Right lobe of liver (tissue), 6 donors: ENCODE data around the gene HNRNPA2B1. TPM values are rescaled to one million over a fixed set of nuclear protein-coding genes. Genes with fewer than 3 reads are reported as not detected.

ENCODE experiments used
- ATAC-seq, 4 donors: fragments of 200-7000 bp; cut with Tn5 transposase; one replicate each; pipeline ENCODE4 v1.9.1; 2020; ENCODE audit warnings: mild to moderate bottlenecking in 4 of 4, moderate library complexity in 4 of 4
- DNase-seq, 3 donors: peaks; one replicate each; pipeline ENCODE4 v3.0.0-alpha.2; 2020
- H3K27ac ChIP-seq, 3 donors: fragments of 200-600 bp; one replicate each; pipeline ENCODE4 v1.8.0; 2022
- H3K27me3 ChIP-seq, 2 donors: fragments of 200-600 bp; one replicate each; pipeline ENCODE4 v1.8.0; 2022
- H3K36me3 ChIP-seq, 4 donors: fragments of 200-600 bp; sonication (generic) in 1 of 4; one replicate each; pipeline versions ENCODE4 v1.5.1 to v1.8.0; 2017 to 2022; ENCODE audit warnings: control low read depth in 1 of 4
- H3K4me1 ChIP-seq, 4 donors: fragments of 200-600 bp; sonication (generic) in 1 of 4; one replicate each; pipeline versions ENCODE4 v1.5.1 to v1.8.0; 2017 to 2022; ENCODE audit warnings: control low read depth in 1 of 4
- H3K4me3 ChIP-seq, 3 donors: fragments of 200-600 bp; one replicate each; pipeline ENCODE4 v1.8.0; 2022
- H3K9me3 ChIP-seq, 4 donors: fragments of 200-600 bp; sonication (generic) in 1 of 4; one replicate each; pipeline versions ENCODE4 v1.5.1 to v1.8.0; 2017 to 2022; ENCODE audit warnings: control low read depth in 1 of 4
- POLR2A ChIP-seq: fragments of 450-650 bp; IDR thresholded peaks from one replicate; pipeline ENCODE4 v1.6.1; 2017; ENCODE audit warnings: antibody characterized with exemption, mild to moderate bottlenecking
- WGBS: methylation state at CpG from one replicate; pipeline ENCODE4 v1.1.6; 2018; ENCODE audit warnings: low coverage, low lambda C conversion rate; ENCODE audit not compliant: insufficient coverage; ENCODE audit errors: missing lambda C conversion rate; 5-methylcytosine and 5-hydroxymethylcytosine counted together
- intact Hi-C, 2 donors: fragments of 100-400 bp; cut with DNase I; formaldehyde crosslinking; loops; one replicate each; pipeline versions ENCODE4 v1.11.2 to v1.14.1; 2022
- total RNA-seq, 6 experiments: library from RNA; depleted of rRNA in 2 of 6; stranded (reverse); fragments of >200 nt in 2 of 6; fragmentation: NEBNext Ultra II Directional in 3 of 6; extraction: Animal tissue kit (Norgen Biotek cat#: 25700) in 3 of 6; gene quantifications; one replicate each; pipeline versions ENCODE4 v1.1.0 to v1.2.4, GENCODE V29; 2016 to 2023
- TF ChIP-seq, protein P1 (sequence below), 4 donors: fragments of 200-600 bp in 3 of 4; fragments of 450-650 bp in 1 of 4; IDR thresholded peaks; one replicate each; pipeline versions ENCODE4 v1.5.1 to v1.8.0; 2016 to 2022; ENCODE audit warnings: antibody characterized with exemption in 4 of 4, mild to moderate bottlenecking in 2 of 4
- donor health status: DM: no; HTN: yes; CAD: no.
- donor health status: DM: no; HTN: no; CAD: no.
- donor health status: DM: no; HTN: no; CAD: no.
- donor health status: DM: no; HTN: yes; CAD: no.
- donor health status: DM: no; HTN: yes; CAD: no.

The HNRNPA2B1 gene
- total RNA-seq, 6 experiments from 2014 or later: 93.5 to 252 (median 165) TPM

DNA sequence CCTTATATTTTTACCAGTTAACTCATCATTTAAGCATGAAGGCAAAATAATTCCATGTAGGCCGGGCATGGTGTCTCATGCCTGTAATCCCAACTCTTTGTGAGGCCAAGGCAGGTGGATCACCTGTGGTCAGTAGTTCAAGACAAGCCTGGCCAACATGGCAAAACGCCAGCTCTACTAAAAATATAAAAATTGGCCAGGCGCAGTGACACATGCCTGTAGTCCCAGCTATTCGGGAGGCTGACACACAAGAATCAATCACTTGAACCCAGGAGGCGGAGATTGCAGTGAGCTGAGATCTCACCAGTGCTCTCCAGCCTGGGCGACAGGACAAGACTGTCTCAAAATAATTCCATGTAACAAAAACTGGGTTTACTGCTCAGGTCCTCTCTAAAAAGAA is 18.3 kb downstream of the HNRNPA2B1 start:
- Histone ChIP-seq H3K4me3 (no peak overlapping the region), H3K27me3 (no peaks in the 10 kb centered on the region), H3K36me3 (peaks cover 0 to under 1% (median 0%) of the 10 kb centered on the region in 4 donors), H3K4me1 (peaks cover 0 to 23% (median 0%) of the 10 kb centered on the region in 4 donors), H3K9me3 (no peaks in the 10 kb centered on the region), H3K27ac (no peak overlapping the region)
- ATAC-seq (peak in 2 of 4 donors; percentile 14 to 16), DNase-seq (no peak)
- TF ChIP-seq, protein P1, sequence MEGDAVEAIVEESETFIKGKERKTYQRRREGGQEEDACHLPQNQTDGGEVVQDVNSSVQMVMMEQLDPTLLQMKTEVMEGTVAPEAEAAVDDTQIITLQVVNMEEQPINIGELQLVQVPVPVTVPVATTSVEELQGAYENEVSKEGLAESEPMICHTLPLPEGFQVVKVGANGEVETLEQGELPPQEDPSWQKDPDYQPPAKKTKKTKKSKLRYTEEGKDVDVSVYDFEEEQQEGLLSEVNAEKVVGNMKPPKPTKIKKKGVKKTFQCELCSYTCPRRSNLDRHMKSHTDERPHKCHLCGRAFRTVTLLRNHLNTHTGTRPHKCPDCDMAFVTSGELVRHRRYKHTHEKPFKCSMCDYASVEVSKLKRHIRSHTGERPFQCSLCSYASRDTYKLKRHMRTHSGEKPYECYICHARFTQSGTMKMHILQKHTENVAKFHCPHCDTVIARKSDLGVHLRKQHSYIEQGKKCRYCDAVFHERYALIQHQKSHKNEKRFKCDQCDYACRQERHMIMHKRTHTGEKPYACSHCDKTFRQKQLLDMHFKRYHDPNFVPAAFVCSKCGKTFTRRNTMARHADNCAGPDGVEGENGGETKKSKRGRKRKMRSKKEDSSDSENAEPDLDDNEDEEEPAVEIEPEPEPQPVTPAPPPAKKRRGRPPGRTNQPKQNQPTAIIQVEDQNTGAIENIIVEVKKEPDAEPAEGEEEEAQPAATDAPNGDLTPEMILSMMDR (IDR thresholded peaks at IDR 0.05): no peak
- peak; percentile 15 for TF ChIP-seq POLR2A
- 55% methylated on average over 6 of the region's 6 CpGs for WGBS
- intact Hi-C loops: no loop called here

- no peak for ATAC-seq
- peaks cover 0 to 23% (median 0%) of the 10 kb centered on the region in 4 donors for H3K4me1 ChIP-seq
- TF ChIP-seq POLR2A: no peak
- TF ChIP-seq, protein P1 (IDR thresholded peaks at IDR 0.05): no peak
These were observed 18.9 kb downstream of the HNRNPA2B1 start for GRCh38 chr7:26181474-26182227.

GRCh38 chr7:26180792-26181198 is 19.8 kb downstream of the HNRNPA2B1 start:
- Histone ChIP-seq H3K4me3 (no peak overlapping the region), H3K27ac (no peak overlapping the region), H3K36me3 (no peaks in the 10 kb centered on the region), H3K9me3 (no peaks in the 10 kb centered on the region), H3K27me3 (no peaks in the 10 kb centered on the region), H3K4me1 (peaks cover 0 to 23% (median 0%) of the 10 kb centered on the region in 4 donors)
- no peak for DNase-seq
- peak; percentile 6 to 35 (median 18) for ATAC-seq
- 29% methylated on average over 5 of the region's 5 CpGs for WGBS
- TF ChIP-seq, protein P1 (IDR thresholded peaks at IDR 0.05): no peak
- TF ChIP-seq POLR2A: no peak
- intact Hi-C loops: no loop called here

More at GRCh38 chr7:26181474-26182227, 18.9 kb downstream of the HNRNPA2B1 start:
- H3K27ac ChIP-seq: no peak overlapping the region
- no peaks in the 10 kb centered on the region for H3K27me3 ChIP-seq
- no peak for DNase-seq
- H3K9me3 ChIP-seq: no peaks in the 10 kb centered on the region
- H3K36me3 ChIP-seq: no peaks in the 10 kb centered on the region
- H3K4me3 ChIP-seq: no peak overlapping the region
- intact Hi-C loops: no loop called here
- 62% methylated on average over 3 of the region's 3 CpGs for whole genome bisulfite sequencing

DNA sequence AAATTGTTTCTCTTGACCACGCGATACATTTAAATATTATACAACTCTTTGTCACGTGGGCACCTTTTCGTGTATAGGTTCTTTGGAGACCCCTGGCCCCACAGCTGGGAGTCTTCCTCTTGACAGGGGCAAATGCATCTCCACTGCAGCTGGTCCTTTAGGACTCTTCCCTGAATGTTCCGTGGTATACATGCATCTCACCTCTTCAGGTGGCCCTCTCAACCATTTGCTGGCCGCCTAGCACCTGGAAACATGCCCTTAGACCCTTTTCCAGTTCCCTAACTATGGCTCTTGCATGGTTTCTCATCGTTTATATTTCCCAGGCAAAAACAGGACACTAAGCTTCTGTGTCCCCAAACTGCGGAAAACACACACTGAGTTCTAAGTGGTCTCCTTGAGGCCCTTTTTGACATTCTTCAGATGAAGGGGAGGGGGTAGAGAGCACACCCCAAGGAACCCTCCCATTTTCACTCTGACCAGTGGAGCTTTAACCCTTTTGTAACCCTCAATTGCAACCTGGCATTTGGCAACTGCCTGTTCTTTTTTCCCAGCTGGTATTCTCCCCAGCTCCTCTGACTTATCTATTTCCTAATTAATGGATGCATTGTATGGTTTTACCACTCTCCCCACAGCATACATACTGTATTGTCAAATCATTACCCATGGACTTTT is 20.6 kb downstream of the HNRNPA2B1 start:
- TF ChIP-seq POLR2A: no peak
- TF ChIP-seq, protein P1 (IDR thresholded peaks at IDR 0.05): no peak
- DNase-seq (no peak), ATAC-seq (peak; percentile 6 to 11 (median 8))
- H3K27me3 ChIP-seq: no peaks in the 10 kb centered on the region
- no peak overlapping the region for H3K27ac ChIP-seq
- peaks cover 0 to 19% (median 0%) of the 10 kb centered on the region in 4 donors for H3K4me1 ChIP-seq
- no peaks in the 10 kb centered on the region for H3K9me3 ChIP-seq
- H3K4me3 ChIP-seq: no peak overlapping the region
- 17% methylated on average over 7 of the region's 8 CpGs for WGBS
- no peaks in the 10 kb centered on the region for H3K36me3 ChIP-seq
- intact Hi-C loops: no loop called here
